Stimulated activated naive CD4-positive, alpha-beta T cell (primary cell): ENCODE measurements around the gene HMGN5.

ENCODE experiments used
- DNase-seq, 6 experiments: peaks; one replicate each; lab custom pipeline; 2025; lab: John Stamatoyannopoulos, UW

HMGN5 gene, protein sequence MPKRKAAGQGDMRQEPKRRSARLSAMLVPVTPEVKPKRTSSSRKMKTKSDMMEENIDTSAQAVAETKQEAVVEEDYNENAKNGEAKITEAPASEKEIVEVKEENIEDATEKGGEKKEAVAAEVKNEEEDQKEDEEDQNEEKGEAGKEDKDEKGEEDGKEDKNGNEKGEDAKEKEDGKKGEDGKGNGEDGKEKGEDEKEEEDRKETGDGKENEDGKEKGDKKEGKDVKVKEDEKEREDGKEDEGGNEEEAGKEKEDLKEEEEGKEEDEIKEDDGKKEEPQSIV

GRCh38 chrX:81201671-81202455, at the start of gene HMGN5, which contains the start of gene SH3BGRL:
Gene HMGN5, minus strand, starts transcription at chrX:81201913. Its CDS starts 80,364 bp downstream, at chrX:81121549.
Gene SH3BGRL, plus strand, starts transcription at chrX:81202102. Its CDS starts 99 bp downstream, at chrX:81202201.
- peak; percentile 42 to 78 (median 63) for DNase-seq

DNA sequence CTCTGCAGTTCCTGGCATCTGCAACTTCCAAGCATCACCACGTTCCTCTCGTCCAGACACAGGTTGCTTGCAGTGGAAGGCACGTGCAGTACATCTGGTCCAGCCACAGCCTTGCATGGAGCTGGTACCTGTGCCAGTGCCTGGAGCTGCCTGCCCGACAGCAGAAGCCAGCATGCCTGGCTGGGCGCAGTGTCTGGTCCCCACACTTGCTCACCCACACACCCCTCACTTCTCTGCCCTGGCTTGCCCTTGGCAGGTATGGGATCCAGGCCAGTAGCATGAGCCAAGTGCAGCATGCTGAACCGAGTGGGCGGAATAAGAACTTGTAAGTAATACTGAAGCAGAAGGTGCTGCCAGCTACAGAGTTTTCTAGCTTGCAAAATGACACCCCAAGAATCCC, 40.0 kb upstream of the HMGN5 start:
- no peak for DNase-seq

- DNase-seq, result no peak
Observed at GRCh38 chrX:81240701-81241331, 39.1 kb upstream of the HMGN5 start.

- no peak for DNase-seq
Observed at GRCh38 chrX:81238166-81238565, 36.5 kb upstream of the HMGN5 start.

DNA sequence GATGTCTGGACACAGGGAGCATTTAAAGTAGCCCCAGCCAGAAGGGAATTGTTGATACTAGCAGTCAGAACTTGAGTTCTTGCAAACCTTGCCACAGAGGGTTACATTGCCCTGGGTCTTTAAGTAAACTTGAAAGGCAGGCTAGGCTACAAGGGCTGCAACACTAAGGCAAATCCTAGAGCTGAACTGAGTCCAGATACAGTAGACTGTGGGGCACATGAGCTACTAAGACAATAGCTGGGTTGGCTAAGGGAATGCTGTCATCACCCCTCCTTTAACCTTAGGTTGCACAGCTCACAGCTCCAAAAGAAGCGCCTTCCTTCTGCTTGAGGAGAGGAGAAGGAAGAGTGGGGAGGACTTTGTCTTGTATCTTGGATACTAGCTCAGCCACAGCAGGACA, 35.8 kb upstream of the HMGN5 start:
- no peak for DNase-seq

DNA sequence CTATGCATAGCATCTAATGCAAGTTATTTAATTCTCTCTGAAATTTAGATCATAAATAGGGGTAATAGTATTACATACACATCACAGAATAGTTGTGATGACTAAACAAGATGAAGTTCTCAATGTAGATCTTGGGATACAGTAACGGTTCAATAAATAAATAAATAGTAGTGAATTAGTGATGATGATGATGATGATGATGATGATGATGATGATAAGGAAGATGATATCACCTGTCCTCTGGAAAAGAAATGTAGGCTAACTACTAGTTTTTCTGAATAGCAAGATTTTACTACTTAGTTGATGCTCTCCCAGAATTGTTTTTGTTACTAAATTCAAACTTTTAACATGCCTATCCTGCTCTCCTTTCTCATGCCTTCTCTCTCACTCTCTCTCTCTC, 30.5 kb upstream of the HMGN5 start:
- no peak for DNase-seq

DNA sequence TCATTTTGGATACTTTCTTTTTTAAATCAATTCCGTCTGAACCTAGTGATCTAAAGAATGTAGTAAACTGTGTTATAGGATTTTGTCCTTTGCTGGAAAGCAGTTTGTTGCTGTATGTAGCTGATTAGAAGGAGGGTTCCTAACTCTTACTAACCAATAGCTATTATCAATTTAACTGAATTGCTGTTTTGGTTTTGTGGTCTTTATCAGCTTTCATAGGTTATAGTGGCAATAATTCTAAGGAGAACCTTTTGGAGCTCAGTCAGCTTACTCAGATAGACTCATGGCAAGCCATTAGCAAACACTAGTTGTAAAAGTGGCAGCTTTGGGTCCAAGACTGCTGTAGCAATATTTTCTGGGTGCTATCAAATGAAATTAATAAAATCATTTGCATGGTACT, 29.8 kb upstream of the HMGN5 start:
- DNase-seq, result no peak

DNA sequence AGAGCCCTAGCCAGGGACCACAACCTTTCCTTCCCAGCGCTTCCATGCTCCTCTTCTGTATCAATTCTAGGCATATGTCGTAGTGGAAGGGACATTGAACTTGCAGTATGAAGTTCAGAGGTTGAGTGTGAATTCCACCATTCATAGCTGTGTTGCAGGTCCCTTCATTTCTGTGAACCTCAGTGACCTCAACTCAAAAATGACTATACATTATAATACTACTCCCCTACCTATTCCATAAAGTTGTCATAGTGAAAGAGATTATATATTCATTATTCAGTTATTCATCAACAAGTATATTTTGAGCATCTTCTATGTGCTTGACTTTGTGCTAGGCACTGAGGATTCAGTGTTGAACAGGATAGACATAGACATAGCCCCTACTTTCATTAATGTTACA, 28.2 kb upstream of the HMGN5 start:
- no peak for DNase-seq

GRCh38 chrX:81229229-81229628, 27.5 kb upstream of the HMGN5 start:
- DNase-seq, result no peak

- no peak for DNase-seq
Observed at GRCh38 chrX:81215685-81216084, 14.0 kb upstream of the HMGN5 start.

- DNase-seq, result no peak
Observed at GRCh38 chrX:81208916-81209315, 7.2 kb upstream of the HMGN5 start.

- no peak for DNase-seq
Observed at GRCh38 chrX:81206476-81206875, 4.8 kb upstream of the HMGN5 start.

DNA sequence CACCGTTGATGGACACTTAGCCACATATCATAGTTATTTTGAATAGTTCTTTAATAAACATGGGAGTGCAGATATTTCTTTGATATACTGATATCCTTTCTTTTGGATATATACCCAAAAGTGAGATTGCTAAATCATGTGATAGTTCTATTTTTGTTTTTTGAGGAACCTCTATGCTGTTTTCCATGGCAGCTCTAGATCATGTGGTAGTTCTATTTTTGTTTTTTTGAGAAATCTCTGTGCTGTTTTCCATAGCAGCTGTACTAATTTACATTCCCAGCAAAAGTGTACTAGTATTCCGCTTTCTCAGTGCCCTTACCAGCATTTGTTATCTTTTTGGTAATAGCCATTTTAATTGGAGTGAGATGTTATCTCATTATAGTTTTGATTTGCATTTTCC, 3.8 kb upstream of the HMGN5 start:
- DNase-seq, result no peak

GRCh38 chrX:81202943-81203342, 1.2 kb upstream of the HMGN5 start:
- no peak for DNase-seq

- peak in 2 of 6 experiments; percentile 7 to 23 for DNase-seq
Observed at GRCh38 chrX:81202456-81202819, 725 bp upstream of the HMGN5 start.

DNA sequence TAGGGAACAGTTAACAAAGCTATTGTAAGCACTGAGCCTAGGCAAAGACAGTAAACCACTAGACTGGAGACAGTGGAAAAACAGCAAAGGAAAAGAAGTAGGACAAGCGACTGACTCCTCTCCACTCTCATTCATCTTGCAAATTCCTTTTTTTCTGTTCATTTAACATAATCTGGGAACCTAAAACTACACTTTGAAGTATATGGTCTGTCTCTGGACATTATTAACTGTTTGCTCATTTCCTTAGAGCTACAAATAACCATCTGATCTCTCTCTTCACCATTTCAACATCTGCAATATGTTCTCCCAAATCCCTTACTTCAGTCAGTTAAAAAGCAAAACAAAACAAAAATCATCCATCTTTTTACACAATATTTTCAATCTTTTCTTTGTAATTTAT, 642 bp downstream of the HMGN5 start:
- DNase-seq, result no peak

GRCh38 chrX:81195712-81196111, 6.0 kb downstream of the HMGN5 start:
- DNase-seq, result peak in 5 of 6 experiments; percentile 1 to 48 (median 36)

- DNase-seq, result no peak
Observed at GRCh38 chrX:81195259-81195658, 6.5 kb downstream of the HMGN5 start.

DNA sequence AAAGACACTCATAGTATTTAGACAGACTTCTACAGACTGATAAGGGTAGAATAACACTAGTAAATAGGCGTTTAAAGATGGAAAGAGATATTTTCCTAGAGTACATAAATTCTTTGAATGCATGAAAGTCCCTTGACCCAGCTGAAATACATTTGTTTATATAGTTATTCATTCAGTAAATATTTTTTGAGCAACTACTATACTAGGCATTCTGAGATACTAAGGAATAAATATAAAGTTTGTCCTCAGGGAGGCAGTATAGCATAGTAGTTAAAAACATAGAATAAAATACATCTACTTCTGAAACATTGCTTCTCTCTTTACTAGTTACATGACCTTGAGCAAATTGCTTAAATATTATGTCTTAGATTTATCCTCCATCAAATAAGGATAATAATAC, 27.4 kb downstream of the HMGN5 start:
- peak in 2 of 6 experiments; percentile 5 to 9 for DNase-seq

DNA sequence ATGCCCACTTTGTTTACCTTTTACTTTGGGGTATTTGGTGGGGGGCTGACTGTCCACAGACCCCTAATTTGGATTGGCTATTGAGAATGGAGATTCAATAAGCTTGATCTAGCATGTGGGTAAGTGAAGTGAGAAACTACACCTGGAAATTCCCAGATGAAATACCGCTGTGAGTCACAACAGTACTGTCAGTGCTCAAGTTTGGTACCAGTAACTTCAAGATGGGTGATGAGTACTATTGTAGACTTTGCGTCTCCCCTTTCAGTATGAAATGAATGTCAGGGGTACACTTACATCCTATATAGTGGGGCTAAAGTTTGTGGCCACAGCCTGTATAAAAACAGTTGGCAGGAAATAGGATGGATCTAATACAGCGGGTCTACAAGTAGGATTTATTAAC, 33.3 kb downstream of the HMGN5 start:
- no peak for DNase-seq

GRCh38 chrX:81121513-81122363, 80.0 kb downstream of the HMGN5 start:
- DNase-seq, result peak; percentile 74 to 84 (median 78)

DNA sequence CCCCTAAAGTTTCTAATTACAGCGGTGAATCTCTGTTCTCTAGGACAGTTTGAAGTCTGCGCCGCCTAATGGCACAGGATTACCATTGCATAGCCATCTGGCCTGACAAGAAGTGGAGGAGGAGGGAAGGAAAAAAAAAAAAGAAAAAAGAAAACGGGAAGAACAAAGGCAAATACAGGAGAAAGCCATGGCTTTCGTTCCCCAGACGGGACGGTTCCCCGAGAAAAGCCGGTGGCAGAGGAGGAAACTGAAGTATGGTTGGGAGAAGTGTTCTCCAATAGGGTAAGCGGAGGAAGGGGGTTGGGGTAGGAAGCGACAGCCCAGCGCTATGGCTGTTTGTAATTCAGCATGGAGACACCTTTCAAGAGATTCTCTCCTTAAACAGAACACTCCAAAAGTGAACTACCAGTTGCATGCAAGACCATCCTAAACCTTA, 80.8 kb downstream of the HMGN5 start:
- DNase-seq, result peak in 5 of 6 experiments; percentile 2 to 43 (median 22)
